HCT116 (cell line): ENCODE data around the gene SEPHS1. TPM values are rescaled to one million over a fixed set of nuclear protein-coding genes. Genes with fewer than 3 reads are reported as not detected.

Experiments used
- ATAC-seq: fragments of 200-7000 bp; cut with Tn5 transposase; 2 replicates; pipeline ENCODE4 v1.9.1; 2020; ENCODE audit warnings: mild to moderate bottlenecking, moderate library complexity
- BruUV-seq: library from RNA; stranded (reverse); fragments of 400-500 nt; replicated peaks from 2 replicates; lab custom pipeline; 2021; lab: Mats Ljungman, UMichigan
- CTCF ChIA-PET: fragments of 300-600 bp; sonication (Branson Sonifier 250); formaldehyde crosslinking; loops from one replicate; lab custom pipeline; 2021; ENCODE audit warnings: antibody characterized with exemption; lab: Charles Lee
- POLR2A ChIA-PET: fragments of 300-600, 350-600 bp; sonication (Branson Sonifier 250); formaldehyde crosslinking; loops from one replicate; lab custom pipeline; 2021; ENCODE audit warnings: antibody characterized with exemption; lab: Charles Lee
- RAD21 ChIA-PET, 2 experiments: fragments of 300-600 bp; sonication (Branson Sonifier 250); formaldehyde crosslinking; loops; one replicate each; lab custom pipeline; 2023; ENCODE audit warnings: low total read pairs in 2 of 2; ENCODE audit not compliant: uncharacterized antibody in 2 of 2, unreplicated experiment in 2 of 2, low non-redundant PET in 1 of 2; lab: Charles Lee
- DNase-seq: peaks from one replicate; pipeline ENCODE4 v3.0.0-alpha.2; 2010; ENCODE audit warnings: low read depth, low spot score
- H2AFZ ChIP-seq: fragments of 200-600 bp; shearing (Covaris generic), sonication (generic); 2 replicates; pipeline ENCODE4 v1.6.1; 2017; ENCODE audit warnings: low read depth, mixed run types, mixed read lengths, antibody characterized with exemption, low read length; ENCODE audit not compliant: poor library complexity, severe bottlenecking
- H3K27ac ChIP-seq: 2 replicates; pipeline ENCODE4 v1.5.1; 2012; ENCODE audit warnings: low read depth, low read length
- H3K27me3 ChIP-seq: fragments of 200-600 bp; sonication (generic); 2 replicates; pipeline ENCODE4 v1.6.1; 2016; ENCODE audit warnings: mixed run types, low read length, mixed read lengths; ENCODE audit not compliant: insufficient read depth
- H3K36me3 ChIP-seq, 2 experiments: fragments of 200-500 bp in 1 of 2; fragments of 200-600 bp in 1 of 2; sonication (Bioruptor generic) in 1 of 2; sonication (generic) in 1 of 2; 2 replicates each; pipeline versions ENCODE4 v1.5.1 to v1.6.1; 2014 to 2016; ENCODE audit warnings: low read length in 2 of 2, inconsistent platforms in 1 of 2, mixed read lengths in 1 of 2, mixed run types in 1 of 2; ENCODE audit not compliant: insufficient read depth in 2 of 2, control insufficient read depth in 1 of 2
- H3K4me1 ChIP-seq, 2 experiments: fragments of 200-600 bp in 1 of 2; sonication (generic) in 1 of 2; 2 replicates each; pipeline versions ENCODE4 v1.5.1 to v1.6.1; 2012 to 2017; ENCODE audit warnings: low read length in 2 of 2, inconsistent platforms in 1 of 2, mild to moderate bottlenecking in 1 of 2, mixed read lengths in 1 of 2, mixed run types in 1 of 2, moderate library complexity in 1 of 2; ENCODE audit not compliant: insufficient read depth in 2 of 2, control insufficient read depth in 1 of 2
- H3K4me2 ChIP-seq: fragments of 200-600 bp; sonication (generic); 2 replicates; pipeline ENCODE4 v1.6.1; 2017; ENCODE audit warnings: mixed run types, low read length, mixed read lengths
- H3K4me3 ChIP-seq, 2 experiments: fragments of 200-600 bp in 1 of 2; sonication (generic) in 1 of 2; replicated peaks in 1 of 2; 2 replicates each; pipeline ENCODE4 v1.5.1; 2011 to 2016; ENCODE audit warnings: low read length in 2 of 2, control low read depth in 1 of 2, low read depth in 1 of 2, mild to moderate bottlenecking in 1 of 2, mixed read lengths in 1 of 2, mixed run types in 1 of 2
- H3K79me2 ChIP-seq: fragments of 200-600 bp; sonication (generic); 2 replicates; pipeline ENCODE4 v1.6.1; 2017; ENCODE audit warnings: mild to moderate bottlenecking, mixed run types, low read length, moderate library complexity, mixed read lengths; ENCODE audit not compliant: insufficient read depth
- H3K9ac ChIP-seq: fragments of 200-600 bp; sonication (generic); 2 replicates; pipeline ENCODE4 v1.6.1; 2016; ENCODE audit warnings: low read length, mixed read lengths
- H3K9me2 ChIP-seq: fragments of 200-600 bp; sonication (generic), shearing (Covaris generic); 2 replicates; pipeline ENCODE4 v1.6.1; 2017; ENCODE audit warnings: mixed run types, mild to moderate bottlenecking, moderate library complexity; ENCODE audit not compliant: insufficient read depth
- H3K9me3 ChIP-seq, 2 experiments: fragments of 200-500 bp in 1 of 2; fragments of 200-600 bp in 1 of 2; sonication (Bioruptor generic) in 1 of 2; sonication (generic) in 1 of 2; 2 replicates each; pipeline ENCODE4 v1.6.1; 2014 to 2017; ENCODE audit warnings: low read length in 2 of 2, mixed read lengths in 2 of 2, inconsistent platforms in 1 of 2, low read depth in 1 of 2, mild to moderate bottlenecking in 1 of 2, mixed run types in 1 of 2, moderate library complexity in 1 of 2; ENCODE audit not compliant: control insufficient read depth in 1 of 2, insufficient read depth in 1 of 2
- H4K20me1 ChIP-seq: fragments of 200-600 bp; sonication (generic), shearing (Covaris generic); 2 replicates; pipeline ENCODE4 v1.6.1; 2017; ENCODE audit warnings: mixed run types, mild to moderate bottlenecking, moderate library complexity; ENCODE audit not compliant: insufficient read depth
- CBX3 ChIP-seq: IDR thresholded peaks from 2 replicates; pipeline ENCODE4 v1.6.1; 2012; ENCODE audit warnings: low read depth
- ELF1 ChIP-seq: IDR thresholded peaks from 2 replicates; pipeline ENCODE4 v1.6.1; 2012; ENCODE audit warnings: low read depth, borderline replicate concordance
- EZH2 ChIP-seq: fragments of 200-600 bp; sonication (generic); IDR thresholded peaks from 2 replicates; pipeline ENCODE4 v1.6.1; 2017; ENCODE audit warnings: antibody characterized with exemption, mixed run types
- EZH2phosphoT487 ChIP-seq: fragments of 200-600 bp; IDR thresholded peaks from 2 replicates; pipeline ENCODE4 v1.6.1; 2018; ENCODE audit warnings: antibody characterized with exemption, borderline replicate concordance
- FOSL1 ChIP-seq: IDR thresholded peaks from 2 replicates; pipeline ENCODE4 v1.6.1; 2012; ENCODE audit warnings: low read depth
- POLR2A ChIP-seq: IDR thresholded peaks from 2 replicates; pipeline ENCODE4 v1.7.0; 2011; ENCODE audit warnings: borderline replicate concordance; ENCODE audit not compliant: insufficient read depth, insufficient read length; ENCODE audit errors: extremely low read depth
- RAD21 ChIP-seq: IDR thresholded peaks from 2 replicates; pipeline ENCODE4 v1.6.1; 2012; ENCODE audit warnings: low read depth, mild to moderate bottlenecking
- SIN3A ChIP-seq: IDR thresholded peaks from 2 replicates; pipeline ENCODE4 v1.6.1; 2012; ENCODE audit warnings: low read depth
- SP1 ChIP-seq: IDR thresholded peaks from 2 replicates; pipeline ENCODE4 v1.6.1; 2012; ENCODE audit warnings: low read depth
- SRF ChIP-seq: IDR thresholded peaks from 2 replicates; pipeline ENCODE4 v1.6.1; 2012; ENCODE audit warnings: low read depth
- ZFX ChIP-seq: fragments of 450-650 bp; IDR thresholded peaks from 2 replicates; pipeline ENCODE4 v1.6.1; 2017
- ZNF274 ChIP-seq: fragments of 200-500 bp; sonication (Bioruptor generic); IDR thresholded peaks from 2 replicates; pipeline ENCODE4 v1.6.1; 2014; ENCODE audit warnings: mild to moderate bottlenecking, low read depth, low read length, inconsistent platforms
- intact Hi-C: fragments of 100-400 bp; cut with micrococcal nuclease; formaldehyde crosslinking; loops from 2 replicates; pipeline ENCODE4 v1.10.0; 2022
- total RNA-seq: library from RNA; stranded (reverse); gene quantifications from one replicate; pipeline ENCODE4 v1.2.1, GENCODE V29; 2021; ENCODE audit not compliant: unreplicated experiment
- TF ChIP-seq, protein P1 (sequence below): IDR thresholded peaks from 2 replicates; pipeline ENCODE4 v1.6.1; 2012; ENCODE audit warnings: low read depth
- TF ChIP-seq, protein P2 (sequence below): IDR thresholded peaks from 2 replicates; pipeline ENCODE4 v1.6.1; 2012
- TF ChIP-seq, protein P3 (sequence below): IDR thresholded peaks from 2 replicates; pipeline ENCODE4 v1.6.1; 2012
- TF ChIP-seq, protein P4 (sequence below): IDR thresholded peaks from 2 replicates; pipeline ENCODE4 v1.6.1; 2011; ENCODE audit warnings: mild to moderate bottlenecking, low read length, moderate library complexity; ENCODE audit not compliant: insufficient replicate concordance; ENCODE audit errors: extremely low read depth
- TF ChIP-seq, protein P5 (sequence below), 3 experiments: fragments of 200-600 bp in 1 of 3; sonication (generic) in 1 of 3; IDR thresholded peaks in 2 of 3; conservative IDR thresholded peaks in 1 of 3; 2 replicates each; pipeline ENCODE4 v1.5.1; 2012 to 2017; ENCODE audit warnings: low read depth in 2 of 3, low read length in 2 of 3, antibody characterized with exemption in 1 of 3, borderline replicate concordance in 1 of 3, control low read depth in 1 of 3, mild to moderate bottlenecking in 1 of 3, mixed read lengths in 1 of 3, mixed run types in 1 of 3, moderate library complexity in 1 of 3; ENCODE audit not compliant: insufficient read depth in 1 of 3

Gene SEPHS1
- total RNA-seq, 1 experiment from 2014 or later, result 51.7 TPM

DNA sequence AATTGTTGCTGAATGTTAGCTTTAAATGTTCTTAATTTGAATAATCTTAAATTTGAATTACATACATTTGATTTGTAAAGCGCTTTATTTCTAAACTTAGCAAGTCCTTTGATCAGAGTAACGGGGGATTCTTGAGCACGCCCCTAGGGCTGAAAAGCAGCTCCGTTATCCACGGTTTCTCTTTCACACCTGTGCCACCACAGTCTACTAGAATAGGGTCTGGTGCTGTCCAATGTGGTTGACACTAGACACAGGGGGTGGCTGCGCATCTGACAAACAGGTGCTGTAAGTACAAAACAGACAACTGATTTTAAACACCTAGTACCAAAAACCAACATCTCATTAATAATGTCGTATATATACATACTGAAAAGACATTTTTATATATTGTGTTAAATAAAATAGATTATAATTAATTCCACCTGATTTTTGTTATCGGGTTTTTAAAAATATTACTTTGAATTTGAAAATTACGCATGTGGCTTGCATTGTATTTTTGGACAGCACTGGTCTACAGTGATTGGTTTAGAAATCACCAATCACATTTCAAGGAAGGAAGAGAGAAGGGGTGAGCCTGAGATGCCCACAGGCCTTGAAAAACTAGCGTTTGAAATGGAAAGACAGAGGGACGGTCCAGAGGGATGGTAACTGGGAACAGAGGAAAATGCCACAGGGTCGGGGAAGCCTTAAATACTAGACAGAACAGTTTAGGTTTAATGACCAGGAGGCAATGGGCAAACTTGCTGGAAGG is 7.3 kb downstream of the SEPHS1 start:
- ATAC-seq (no peak), DNase-seq (no peak)
- Histone ChIP-seq H3K4me2 (no peak overlapping the region), H3K9me3 (no peaks in the 10 kb centered on the region), H3K27ac (no peak overlapping the region), H3K79me2 (peaks cover 59% of the 10 kb centered on the region), H3K9me2 (no peaks in the 10 kb centered on the region), H3K36me3 (peaks cover 7 to 14% of the 10 kb centered on the region in 2 experiments; a peak in 3 of 4 replicates), H3K4me1 (peaks cover 0 to 4% of the 10 kb centered on the region in 2 experiments; a peak in 2 of 4 replicates), H2AFZ (no peak overlapping the region), H3K4me3 (no peak overlapping the region), H4K20me1 (no peaks in the 10 kb centered on the region), H3K9ac (no peak overlapping the region), H3K27me3 (no peaks in the 10 kb centered on the region)
- TF ChIP-seq, protein P1, sequence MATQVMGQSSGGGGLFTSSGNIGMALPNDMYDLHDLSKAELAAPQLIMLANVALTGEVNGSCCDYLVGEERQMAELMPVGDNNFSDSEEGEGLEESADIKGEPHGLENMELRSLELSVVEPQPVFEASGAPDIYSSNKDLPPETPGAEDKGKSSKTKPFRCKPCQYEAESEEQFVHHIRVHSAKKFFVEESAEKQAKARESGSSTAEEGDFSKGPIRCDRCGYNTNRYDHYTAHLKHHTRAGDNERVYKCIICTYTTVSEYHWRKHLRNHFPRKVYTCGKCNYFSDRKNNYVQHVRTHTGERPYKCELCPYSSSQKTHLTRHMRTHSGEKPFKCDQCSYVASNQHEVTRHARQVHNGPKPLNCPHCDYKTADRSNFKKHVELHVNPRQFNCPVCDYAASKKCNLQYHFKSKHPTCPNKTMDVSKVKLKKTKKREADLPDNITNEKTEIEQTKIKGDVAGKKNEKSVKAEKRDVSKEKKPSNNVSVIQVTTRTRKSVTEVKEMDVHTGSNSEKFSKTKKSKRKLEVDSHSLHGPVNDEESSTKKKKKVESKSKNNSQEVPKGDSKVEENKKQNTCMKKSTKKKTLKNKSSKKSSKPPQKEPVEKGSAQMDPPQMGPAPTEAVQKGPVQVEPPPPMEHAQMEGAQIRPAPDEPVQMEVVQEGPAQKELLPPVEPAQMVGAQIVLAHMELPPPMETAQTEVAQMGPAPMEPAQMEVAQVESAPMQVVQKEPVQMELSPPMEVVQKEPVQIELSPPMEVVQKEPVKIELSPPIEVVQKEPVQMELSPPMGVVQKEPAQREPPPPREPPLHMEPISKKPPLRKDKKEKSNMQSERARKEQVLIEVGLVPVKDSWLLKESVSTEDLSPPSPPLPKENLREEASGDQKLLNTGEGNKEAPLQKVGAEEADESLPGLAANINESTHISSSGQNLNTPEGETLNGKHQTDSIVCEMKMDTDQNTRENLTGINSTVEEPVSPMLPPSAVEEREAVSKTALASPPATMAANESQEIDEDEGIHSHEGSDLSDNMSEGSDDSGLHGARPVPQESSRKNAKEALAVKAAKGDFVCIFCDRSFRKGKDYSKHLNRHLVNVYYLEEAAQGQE, result no peak
- TF ChIP-seq ZNF274 (no peak), EZH2 (no peak), POLR2A (no peak), ELF1 (no peak), SRF (no peak), SP1 (no peak), FOSL1 (no peak), SIN3A (no peak), CBX3 (no peak), EZH2phosphoT487 (no peak), RAD21 (no peak), ZFX (no peak)
- TF ChIP-seq, protein P2, sequence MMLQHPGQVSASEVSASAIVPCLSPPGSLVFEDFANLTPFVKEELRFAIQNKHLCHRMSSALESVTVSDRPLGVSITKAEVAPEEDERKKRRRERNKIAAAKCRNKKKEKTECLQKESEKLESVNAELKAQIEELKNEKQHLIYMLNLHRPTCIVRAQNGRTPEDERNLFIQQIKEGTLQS, result no peak
- TF ChIP-seq, protein P3, sequence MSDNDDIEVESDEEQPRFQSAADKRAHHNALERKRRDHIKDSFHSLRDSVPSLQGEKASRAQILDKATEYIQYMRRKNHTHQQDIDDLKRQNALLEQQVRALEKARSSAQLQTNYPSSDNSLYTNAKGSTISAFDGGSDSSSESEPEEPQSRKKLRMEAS, result no peak
- TF ChIP-seq, protein P4, sequence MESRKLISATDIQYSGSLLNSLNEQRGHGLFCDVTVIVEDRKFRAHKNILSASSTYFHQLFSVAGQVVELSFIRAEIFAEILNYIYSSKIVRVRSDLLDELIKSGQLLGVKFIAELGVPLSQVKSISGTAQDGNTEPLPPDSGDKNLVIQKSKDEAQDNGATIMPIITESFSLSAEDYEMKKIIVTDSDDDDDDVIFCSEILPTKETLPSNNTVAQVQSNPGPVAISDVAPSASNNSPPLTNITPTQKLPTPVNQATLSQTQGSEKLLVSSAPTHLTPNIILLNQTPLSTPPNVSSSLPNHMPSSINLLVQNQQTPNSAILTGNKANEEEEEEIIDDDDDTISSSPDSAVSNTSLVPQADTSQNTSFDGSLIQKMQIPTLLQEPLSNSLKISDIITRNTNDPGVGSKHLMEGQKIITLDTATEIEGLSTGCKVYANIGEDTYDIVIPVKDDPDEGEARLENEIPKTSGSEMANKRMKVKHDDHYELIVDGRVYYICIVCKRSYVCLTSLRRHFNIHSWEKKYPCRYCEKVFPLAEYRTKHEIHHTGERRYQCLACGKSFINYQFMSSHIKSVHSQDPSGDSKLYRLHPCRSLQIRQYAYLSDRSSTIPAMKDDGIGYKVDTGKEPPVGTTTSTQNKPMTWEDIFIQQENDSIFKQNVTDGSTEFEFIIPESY, result no peak
- TF ChIP-seq, protein P5, sequence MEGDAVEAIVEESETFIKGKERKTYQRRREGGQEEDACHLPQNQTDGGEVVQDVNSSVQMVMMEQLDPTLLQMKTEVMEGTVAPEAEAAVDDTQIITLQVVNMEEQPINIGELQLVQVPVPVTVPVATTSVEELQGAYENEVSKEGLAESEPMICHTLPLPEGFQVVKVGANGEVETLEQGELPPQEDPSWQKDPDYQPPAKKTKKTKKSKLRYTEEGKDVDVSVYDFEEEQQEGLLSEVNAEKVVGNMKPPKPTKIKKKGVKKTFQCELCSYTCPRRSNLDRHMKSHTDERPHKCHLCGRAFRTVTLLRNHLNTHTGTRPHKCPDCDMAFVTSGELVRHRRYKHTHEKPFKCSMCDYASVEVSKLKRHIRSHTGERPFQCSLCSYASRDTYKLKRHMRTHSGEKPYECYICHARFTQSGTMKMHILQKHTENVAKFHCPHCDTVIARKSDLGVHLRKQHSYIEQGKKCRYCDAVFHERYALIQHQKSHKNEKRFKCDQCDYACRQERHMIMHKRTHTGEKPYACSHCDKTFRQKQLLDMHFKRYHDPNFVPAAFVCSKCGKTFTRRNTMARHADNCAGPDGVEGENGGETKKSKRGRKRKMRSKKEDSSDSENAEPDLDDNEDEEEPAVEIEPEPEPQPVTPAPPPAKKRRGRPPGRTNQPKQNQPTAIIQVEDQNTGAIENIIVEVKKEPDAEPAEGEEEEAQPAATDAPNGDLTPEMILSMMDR (IDR thresholded peaks at IDR 0.05 in 2 of 3, conservative IDR thresholded peaks at IDR 0.05 in 1 of 3; ENCODE audit: borderline replicate concordance in 1 of 3, insufficient read depth in 1 of 3, low read depth in 2 of 3, low read length in 2 of 3), result no peak
- intact Hi-C loops, result no loop called here
- ChIA-PET RAD21 (no interaction called here), CTCF (no interaction called here), POLR2A (no interaction called here)
- no TSS peak for BruUV-seq
